DMS153 treated with DMSO at 0.1 percent for 48 hours (cell line): ENCODE measurements around the gene CES4A.
A peak's percentile ranks its signal among the peaks of the same experiment; 100 is the strongest.

Experiments
- DNase-seq: peaks from one replicate; lab custom pipeline; 2025; ENCODE audit not compliant: unreplicated experiment; lab: John Stamatoyannopoulos, UW

Gene CES4A

DNA sequence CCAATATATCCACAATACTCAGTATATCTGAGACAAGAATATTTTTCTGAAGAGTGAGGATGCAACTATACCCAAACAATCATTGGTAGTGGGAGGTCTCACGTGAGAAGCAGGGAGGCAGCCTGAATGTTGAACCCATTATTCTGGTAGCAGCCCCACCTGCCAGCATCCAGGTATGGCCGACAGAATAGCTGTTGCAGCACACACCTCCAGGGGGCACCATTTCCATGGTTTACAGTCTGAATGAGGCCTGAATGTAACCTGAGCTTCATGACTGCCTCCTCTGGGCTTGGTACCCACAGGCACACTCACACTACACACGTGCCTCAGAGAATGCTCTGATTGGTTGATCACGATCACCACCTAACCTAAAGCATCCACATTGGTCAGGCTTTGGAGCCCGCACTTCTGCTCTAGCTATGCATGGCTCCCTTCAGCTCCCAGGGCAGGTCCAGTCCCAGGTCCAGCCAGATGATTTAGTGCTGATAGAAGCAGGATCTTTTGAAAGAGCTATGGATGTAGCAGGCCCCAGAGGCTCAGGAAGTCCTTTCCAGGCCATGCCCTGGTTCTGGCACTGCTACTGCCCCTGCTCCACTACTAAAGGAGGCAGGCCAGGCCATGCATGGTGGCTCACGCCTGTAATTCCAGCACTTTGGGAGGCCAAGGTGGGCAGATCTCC is 29.6 kb downstream of the CES4A start:
- peak; percentile 90 for DNase-seq

DNA sequence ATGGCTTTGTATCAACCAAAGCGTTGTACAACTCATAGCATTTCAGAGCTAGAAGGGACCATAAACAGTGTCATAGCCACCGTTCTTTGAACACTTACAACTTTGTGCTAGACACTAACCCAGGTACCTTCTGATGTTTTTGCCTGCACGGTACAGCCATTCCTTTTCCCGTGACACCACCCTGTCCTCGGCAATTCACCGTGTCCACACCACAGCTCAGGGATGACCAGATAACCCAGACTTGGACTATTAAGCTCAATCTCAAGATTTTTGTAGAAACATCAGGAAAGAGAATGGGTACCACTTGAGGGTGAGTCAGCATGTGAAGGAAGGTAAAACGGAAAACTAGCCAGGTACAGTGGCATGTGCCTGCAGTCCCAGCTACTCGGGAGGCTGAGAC is 30.8 kb downstream of the CES4A start:
- DNase-seq = no peak

GRCh38 chr16:67021321-67021720 is 32.9 kb downstream of the CES4A start:
- DNase-seq = no peak

- no peak for DNase-seq
Measured at GRCh38 chr16:67022531-67023214, 34.3 kb downstream of the CES4A start.

DNA sequence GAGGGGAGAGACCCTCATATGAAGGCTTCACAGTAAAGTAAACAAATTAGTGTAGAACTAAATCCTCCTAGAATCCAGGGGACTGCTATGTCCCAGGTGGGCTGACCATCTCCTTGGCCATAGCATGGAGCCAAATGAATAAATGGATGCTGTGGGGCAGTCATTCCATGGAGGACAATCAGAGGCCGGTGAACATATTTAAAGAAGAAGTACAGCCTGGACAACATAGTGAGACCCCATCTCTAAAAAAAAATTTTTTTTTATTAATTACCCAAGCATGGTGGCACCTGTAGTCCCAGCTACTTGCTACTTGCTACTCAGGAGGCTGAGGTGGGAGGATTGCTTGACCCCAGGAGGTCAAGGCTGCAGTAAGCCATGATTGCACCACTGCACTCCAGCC is 35.3 kb downstream of the CES4A start:
- DNase-seq = no peak

DNA sequence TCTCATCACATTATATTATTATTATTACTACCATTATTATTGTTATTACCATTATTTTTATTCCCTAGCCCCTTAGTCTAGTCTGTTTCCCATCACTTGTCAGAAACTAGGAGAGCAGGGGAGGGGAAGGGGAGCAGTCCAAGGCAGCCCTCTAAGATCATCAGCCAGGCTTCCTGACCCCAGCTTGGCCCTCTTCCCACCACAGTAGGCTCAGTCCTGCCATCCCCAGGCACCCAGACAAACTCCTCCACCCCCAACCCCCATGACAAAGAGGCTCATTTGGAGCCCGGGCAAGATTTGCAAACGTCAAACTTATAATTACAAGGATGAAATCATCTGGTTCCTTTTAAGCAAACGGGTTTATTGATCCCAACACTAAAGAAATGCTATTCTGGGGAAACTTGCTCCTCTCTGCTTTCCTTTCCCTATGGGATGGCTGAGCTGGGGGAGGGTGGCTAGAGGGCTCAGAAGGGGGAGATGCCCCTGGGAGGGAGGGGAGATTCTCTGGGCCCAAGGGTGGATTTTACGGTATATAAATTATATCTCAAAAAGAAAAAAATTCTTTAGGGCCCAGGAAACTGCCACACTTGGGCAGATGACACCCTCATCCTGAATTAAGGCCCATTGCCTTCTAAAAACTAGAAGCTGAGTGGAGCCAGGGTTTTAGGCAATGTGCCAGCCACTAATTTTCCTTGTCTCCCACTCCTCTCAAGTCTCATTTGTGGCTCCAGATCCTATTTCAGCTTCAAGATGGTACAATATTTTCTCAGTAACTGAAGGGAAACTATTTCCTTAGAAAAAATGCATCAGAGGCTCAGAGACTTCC is 36.2 kb downstream of the CES4A start:
- no peak for DNase-seq

GRCh38 chr16:67025210-67025550 is 36.8 kb downstream of the CES4A start:
- no peak for DNase-seq

GRCh38 chr16:67026570-67026969 is 38.2 kb downstream of the CES4A start:
- DNase-seq = no peak

DNA sequence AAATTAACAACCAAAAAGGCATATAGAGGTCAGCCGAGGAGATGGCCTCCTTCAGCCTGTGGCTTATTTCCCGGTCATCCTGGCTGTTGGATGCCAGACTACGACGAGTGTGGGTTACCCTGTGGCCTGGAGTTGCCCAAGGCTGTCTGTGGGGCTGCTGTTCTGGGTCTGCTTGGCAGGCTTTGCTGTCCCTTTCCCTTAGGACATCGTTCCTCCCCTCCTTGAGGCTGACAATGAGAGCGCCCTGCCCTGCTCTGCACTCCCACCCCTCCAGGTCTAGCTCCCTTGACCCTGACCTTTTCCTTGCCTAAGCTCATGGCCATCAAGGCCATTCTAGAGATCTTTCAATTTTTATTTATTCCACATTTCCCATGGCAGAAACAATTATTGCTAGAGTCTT is 38.7 kb downstream of the CES4A start:
- DNase-seq = no peak

DNA sequence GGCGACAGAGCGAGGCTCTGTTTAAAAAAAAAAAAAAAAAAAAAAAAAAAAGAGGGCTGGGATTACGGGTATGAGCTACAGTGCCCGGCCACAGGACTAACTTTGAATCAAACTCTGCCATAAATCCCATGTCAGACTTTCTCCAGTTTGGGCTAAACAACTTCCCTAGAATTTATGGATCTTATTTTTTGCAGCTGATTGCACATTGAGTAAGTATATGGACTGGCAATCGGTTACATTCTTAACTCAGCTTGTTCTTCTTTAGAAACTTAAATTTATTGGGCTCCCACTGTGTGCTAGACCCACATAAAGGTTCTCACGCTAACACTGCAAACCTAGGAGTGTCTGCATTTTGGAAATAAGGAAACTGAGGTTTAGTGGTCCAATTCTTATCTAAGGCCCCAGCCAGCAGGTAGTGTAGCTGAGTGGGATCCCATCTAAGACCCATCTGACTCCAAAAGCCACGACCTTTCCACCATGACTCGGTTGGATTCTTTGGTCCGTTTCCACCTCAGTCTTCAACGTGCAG is 39.8 kb downstream of the CES4A start:
- no peak for DNase-seq

DNA sequence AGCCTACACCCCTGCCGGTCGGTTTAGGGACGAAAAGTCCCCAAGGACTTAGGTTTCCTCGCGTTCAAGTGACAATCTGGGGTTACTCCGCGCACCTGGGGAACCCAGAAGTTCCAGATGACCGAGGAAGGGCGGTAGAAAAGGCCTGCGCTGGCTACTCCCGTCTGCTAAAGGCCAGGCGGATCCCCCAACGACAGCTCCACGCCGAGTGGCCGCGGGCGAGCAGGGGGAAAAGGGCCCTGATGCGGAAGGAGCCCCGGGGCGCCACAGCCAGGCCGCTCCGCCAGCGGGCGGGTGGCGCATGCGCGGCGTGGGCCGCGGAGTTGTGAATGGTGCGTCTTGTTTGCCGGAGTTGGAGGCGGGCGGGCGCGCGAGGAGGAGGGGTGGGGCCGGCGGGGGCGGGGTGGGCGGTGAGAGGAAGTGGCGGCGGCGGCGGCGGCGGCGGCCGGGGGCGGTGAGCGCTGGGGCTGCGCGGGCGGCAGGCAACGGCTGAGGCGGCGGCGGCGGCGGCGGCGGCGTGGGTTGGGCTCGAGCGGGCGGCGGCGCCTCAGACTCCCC is 40.4 kb downstream of the CES4A start, which contains the start of gene CBFB:
CBFB (plus strand) TSS at position 454 of the 558 bp plus-strand sequence. CDS start 259 bp downstream, outside the sequence.
- peak; percentile 67 for DNase-seq

GRCh38 chr16:67029254-67030096 is 41.1 kb downstream of the CES4A start:
- peak; percentile 9 for DNase-seq

DNA sequence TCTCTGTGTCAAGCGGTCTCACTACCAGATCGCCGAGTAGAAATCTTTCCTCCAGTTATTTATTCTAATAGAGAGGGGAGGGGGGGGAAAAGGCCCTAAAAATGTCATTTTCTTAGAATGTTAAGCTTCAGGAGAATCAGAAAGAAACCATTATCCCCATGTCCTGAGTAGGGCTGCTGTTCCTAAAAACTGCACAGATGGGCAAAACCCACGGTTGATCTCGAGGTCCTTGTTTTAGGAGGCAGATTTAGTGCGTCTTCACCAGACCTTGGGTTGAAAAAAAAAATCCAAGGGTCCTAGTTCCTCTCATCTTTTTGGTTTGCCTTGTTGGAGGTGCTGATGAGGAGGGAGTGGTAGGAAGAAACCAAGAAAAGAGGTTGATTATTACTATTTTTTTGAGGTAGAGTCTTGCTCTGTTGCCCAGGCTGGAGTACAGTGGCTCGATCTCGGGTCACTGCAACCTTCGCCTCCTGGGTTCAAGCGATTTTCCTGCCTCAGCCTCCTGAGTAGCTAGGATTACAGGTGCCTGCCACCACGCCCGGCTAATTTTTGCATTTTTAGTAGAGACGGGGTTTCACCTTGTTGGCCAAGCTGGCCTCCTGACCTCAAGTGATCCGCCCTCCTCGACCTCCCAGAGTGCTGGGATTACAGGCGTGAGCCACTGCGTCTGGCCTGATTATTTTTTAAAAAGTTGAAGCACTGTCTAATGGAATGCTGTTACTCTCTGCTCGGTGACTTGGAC is 42.0 kb downstream of the CES4A start:
- DNase-seq = no peak

- no peak for DNase-seq
Measured at GRCh38 chr16:67034487-67034886, 46.1 kb downstream of the CES4A start.

- DNase-seq = no peak
Measured at GRCh38 chr16:67035364-67035763, 47.0 kb downstream of the CES4A start.

DNA sequence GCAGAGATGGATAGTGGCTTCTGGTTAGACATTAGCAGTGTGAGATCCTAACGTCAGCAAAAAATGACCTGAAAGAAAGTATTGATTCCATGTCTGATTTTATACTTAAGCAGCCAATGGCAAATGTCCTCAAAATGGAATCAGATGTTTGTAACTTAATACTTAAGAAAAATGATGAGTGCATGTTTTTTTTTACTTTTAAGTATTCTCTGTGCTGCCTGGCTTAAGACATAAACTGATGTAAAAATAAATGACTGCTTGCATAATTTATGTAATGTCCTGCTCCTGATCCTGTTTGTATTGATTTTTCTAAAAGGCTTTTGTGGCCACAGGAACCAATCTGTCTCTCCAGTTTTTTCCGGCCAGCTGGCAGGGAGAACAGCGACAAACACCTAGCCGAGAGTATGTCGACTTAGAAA is 47.9 kb downstream of the CES4A start:
- no peak for DNase-seq

DNA sequence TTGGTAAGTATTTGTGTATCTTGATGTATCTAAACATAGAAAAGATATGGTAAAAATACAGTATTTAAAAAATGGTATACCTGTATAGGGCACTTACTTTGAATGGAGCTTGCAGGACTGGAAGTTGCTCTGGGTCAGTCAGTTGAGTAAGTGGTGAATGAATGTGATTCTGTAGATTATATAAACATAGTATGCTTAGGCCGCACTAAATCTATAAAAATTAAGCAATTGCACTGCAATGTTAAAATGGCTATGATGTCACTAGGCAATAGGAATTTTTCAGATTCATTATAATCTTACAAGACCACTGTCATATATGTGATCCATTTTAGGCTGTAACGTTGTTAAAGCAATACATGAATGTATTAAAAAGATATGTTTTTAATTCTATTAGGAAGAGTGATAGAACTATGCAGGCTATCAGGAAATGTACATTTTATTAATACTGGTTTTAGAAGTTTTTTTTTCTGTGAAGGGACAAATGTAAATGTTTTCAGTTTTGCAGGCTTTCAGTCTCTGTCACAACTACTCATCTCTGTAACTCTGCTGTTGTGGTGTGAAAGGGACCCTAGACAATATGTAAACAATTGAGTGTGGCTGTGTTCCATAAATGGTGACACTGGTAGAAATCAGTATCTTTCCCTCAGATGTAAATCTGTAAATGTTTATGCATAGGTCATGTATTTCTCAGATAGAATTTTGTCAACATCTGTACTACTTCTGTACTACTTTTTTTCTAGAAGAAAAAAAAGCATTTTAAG is 51.1 kb downstream of the CES4A start:
- no peak for DNase-seq

- no peak for DNase-seq
Measured at GRCh38 chr16:67040166-67040565, 51.8 kb downstream of the CES4A start.

DNA sequence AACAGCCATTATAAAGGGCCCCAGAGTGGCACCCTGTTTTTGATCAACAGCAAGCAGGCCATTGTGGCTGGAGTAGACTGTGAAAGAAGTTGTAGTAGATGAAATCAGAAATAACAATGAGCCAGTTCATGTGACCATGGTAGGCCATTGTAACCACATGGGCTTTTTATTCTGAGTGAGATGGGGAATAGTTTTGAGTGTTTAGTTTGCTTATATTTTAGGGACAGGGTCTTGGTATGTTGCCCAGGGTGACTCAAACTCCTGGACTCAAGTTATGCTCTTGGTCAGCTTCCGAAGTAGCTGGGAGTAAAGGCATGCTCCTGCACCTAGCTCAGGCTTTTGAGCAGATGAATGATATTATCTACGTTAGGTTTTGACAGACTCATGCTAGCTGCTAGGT is 52.5 kb downstream of the CES4A start:
- DNase-seq = no peak
